Measurements from ENCODE around the gene PCSK6.
"Not testable (repeated sequence)": the region's sequence is repeated elsewhere in the genome, so short reads cannot be mapped to it uniquely, and the experiment has no call there.

Gene PCSK6

DNA sequence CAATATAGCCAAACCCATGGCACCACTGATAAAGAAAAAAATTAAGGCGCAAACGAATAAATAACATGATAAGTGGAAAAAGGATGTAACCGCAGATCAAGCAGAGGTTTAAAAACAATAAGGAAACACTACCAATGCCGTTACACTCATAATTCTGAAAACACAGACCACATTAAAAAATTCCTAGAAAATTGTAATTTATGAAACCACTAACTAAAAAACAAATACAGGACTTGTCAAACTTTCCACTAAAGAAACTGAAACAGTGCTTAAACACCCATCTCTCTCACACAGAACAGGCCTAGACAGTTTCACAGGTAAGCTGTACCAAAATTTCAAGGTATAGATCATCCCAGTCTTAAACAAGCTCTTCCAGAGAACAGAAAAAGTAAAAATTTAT, 28.4 kb downstream of the PCSK6 start:
- no peak for DNase-seq (ENCODE audit: low read depth)

- no peak for DNase-seq (ENCODE audit: low read depth)
These were observed 29.8 kb downstream of the PCSK6 start for GRCh38 chr15:101459579-101460300.

- no peak for DNase-seq (ENCODE audit: low read depth)
These were observed 30.5 kb downstream of the PCSK6 start for GRCh38 chr15:101458908-101459578.

- DNase-seq (ENCODE audit: low read depth): no peak
These were observed 31.2 kb downstream of the PCSK6 start for GRCh38 chr15:101458158-101458900.

- DNase-seq (ENCODE audit: low read depth): no peak
These were observed 31.8 kb downstream of the PCSK6 start for GRCh38 chr15:101457696-101458095.

GRCh38 chr15:101456057-101456739, 33.3 kb downstream of the PCSK6 start:
- no peak for DNase-seq (ENCODE audit: low read depth)

DNA sequence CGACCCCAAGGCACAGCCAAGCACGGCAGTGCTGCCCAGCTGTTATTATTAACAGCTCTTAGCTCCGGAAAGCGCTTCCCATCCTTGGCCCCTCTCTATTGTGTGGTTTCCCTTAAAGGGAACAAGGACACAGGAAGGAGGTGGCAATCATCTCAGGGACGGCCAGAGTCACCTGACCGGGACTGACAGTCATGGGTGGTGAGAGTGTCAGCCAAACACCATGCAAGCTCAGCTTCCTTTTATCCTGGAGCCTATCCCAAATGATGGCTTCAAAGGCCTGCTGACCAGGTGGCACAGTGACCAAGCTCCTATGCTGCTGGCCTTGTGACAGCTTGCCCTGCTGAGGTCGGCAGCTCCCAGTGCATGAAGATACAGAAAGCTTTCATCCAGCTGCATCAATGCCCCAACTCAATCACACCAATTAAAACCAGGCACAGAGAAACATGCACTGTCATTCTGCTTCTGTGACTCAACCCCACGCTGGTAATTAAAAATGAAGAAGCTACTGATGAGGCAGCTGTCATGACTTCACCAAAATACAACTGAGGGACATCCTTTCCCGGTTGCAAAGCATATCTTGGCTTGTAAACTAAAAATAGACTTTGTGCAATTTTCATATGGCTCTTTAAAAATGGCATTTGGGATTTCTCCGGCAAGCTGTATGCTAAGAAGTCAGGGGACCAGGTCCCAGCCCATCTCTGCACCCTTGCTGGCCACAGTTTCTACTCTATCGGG, 34.0 kb downstream of the PCSK6 start:
- DNase-seq (ENCODE audit: low read depth): no peak

GRCh38 chr15:101454781-101455180, 34.7 kb downstream of the PCSK6 start:
- not testable (repeated sequence) for DNase-seq (ENCODE audit: low read depth)

GRCh38 chr15:101454365-101454764, 35.1 kb downstream of the PCSK6 start:
- DNase-seq (ENCODE audit: low read depth): no peak

DNA sequence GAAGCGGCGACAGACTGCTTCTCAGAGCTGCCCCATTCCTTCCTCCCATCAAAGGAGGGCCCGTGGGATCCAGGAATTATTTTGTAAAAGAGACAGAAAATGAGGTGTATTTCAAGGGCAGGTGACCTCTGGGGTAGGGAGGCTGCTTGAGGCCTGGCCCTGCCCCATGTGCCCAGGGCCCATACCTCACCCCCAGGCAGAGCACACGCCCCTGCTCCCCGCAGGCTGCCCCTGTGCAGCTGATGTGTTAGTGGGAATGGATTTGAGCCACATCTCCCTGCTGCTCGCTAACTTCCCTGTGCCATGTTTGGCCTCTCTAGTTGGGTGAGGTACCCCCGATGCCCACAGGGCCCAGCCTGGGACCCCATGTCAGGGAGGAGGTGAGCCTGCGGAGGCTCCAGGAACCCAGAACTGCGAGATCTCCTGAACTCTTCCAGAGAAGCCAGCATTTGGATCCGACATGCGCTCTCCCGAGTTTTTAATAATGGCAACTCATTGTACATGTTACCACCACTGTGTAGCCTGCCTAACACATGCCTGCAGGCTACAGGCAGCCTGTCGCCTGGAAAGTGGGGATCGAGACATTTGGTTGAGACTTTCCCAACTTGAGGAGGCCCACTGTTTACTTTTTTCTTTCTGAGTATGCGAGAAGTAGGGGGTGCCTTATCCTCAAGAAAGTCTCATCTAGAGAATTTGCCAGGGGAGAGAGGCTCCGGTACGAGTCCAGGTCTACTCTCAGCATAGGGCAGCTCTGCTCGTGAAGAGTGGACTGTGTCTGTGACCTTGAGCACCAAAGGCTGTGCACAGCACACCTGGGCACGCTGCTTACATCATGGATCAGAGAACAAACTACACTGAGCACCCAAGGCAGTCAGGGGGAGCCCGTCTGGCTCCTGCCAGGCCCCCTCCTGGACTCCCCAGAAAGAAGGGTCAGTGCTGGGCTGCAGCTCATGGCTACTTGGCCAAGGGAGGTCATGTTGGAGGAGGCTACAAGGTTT, 36.1 kb downstream of the PCSK6 start:
- DNase-seq (ENCODE audit: low read depth): no peak

DNA sequence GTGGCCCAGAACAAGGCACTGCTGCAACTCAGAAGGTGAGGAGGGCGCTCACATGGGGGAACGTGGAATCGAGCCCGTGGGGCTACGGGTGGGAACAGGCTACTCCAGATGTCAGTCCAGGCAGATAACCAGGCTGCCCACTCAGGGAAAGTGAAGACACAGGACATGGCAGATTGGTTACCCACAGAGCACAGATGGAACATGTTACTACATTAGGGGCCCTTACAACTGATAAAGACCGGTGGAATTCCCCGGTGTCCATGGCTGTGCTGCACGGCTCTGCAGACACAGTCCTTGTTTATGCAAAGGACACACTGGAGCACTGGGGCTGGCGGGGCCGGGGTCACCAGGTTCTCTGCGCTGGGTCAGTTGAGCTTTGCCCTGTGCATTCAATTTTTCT, 36.9 kb downstream of the PCSK6 start:
- DNase-seq (ENCODE audit: low read depth): no peak

GRCh38 chr15:101451846-101452245, 37.7 kb downstream of the PCSK6 start:
- no peak for DNase-seq (ENCODE audit: low read depth)

- no peak for DNase-seq (ENCODE audit: low read depth)
These were observed 38.2 kb downstream of the PCSK6 start for GRCh38 chr15:101451266-101451799.

GRCh38 chr15:101450403-101451265, 38.9 kb downstream of the PCSK6 start:
- no peak for DNase-seq (ENCODE audit: low read depth)

DNA sequence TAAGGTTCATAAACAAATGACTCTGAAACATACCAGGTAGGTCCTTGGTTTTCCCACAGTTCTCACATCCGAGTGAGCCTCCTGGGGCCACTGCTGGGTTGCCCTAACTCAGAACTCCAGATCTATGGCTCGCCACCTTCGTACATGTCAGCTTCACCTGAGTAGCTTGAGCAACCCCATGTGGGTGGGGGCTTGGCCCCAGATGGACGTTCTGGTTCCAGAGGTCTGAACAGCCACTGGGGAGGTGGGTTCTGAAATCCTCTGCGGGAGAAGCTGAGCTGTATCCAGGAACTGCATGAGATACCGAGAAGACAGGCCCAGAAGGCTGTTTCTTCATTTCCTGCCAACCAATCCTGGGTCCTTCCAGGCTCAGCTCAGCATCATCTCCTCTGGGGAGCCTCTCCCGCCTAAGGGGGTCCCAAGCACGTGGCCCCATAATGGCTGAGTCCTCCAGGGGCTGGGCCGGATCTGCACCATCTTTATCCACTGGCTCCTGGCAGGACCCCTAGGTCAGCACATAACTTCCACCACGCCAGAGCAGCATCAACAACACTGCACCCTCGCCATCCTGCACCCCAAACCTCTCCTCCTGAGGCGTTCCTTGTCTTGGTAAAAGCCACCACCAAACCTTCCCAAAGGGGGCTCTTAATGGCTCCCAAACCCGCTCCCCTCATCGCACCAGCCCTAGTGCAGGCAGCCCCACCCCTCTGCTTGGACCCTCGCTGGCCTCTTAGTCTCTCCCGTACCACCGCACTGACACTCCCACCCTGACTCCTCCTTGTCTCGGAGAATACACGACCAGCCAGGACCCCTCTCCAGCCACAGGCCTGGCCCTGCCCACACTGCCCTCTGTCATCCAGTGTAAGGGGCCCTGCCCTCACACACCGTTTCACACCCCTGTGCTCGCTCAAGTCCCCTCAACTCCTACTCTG, 39.8 kb downstream of the PCSK6 start:
- no peak for DNase-seq (ENCODE audit: low read depth)

DNA sequence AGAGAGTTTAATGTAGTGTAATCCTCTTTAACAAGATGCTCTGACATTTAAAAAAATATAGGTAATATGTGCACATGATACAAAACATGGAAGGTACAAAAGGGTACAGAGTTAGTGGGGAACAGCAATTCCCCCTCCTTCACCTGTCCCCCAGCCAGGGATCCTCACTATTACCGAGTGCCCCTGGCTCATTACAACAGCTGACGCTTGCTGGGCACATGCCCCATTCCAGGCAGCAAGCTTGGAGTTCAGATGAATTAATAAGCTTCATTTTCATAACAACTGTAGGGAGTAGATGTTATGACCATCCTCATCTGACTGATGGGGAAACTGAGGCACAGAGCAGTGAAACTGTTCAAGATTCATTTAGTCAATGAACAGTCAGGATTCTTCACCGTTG, 41.2 kb downstream of the PCSK6 start:
- DNase-seq (ENCODE audit: low read depth): no peak

DNA sequence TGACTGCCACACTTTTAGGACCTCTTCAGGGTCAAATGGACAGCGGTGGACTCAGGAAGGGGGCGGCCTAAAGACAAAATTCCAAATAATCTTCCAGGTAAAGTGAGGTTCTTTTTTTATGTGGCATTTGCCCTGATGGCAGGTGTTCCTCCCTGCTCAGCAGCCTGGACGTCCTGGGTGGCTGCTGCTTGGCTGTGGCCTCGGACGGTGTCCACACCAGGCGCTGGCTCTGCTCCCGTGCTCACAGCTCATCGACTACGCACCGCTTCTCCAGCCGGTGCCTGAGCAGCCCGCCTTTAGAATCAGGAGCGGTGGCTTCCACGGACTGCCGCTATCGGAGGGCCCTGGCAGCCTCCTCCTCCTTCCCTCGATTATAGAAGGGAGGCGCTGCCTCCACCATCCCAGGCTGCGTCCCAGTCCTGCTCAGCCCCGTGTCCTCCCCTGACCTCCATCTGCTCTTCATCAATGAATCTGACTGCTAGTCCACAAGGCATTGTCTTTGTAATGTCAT, 41.9 kb downstream of the PCSK6 start:
- no peak for DNase-seq (ENCODE audit: low read depth)

- no peak for DNase-seq (ENCODE audit: low read depth)
These were observed 42.4 kb downstream of the PCSK6 start for GRCh38 chr15:101447168-101447533.
